ENCODE data around the gene PHACTR3. TPM values are rescaled to one million over a fixed set of nuclear protein-coding genes. Genes with fewer than 3 reads are reported as not detected.

PHACTR3 gene
- total and polyA plus RNA-seq, 2 experiments from 2014 or later = 0.45 to 0.61 TPM

DNA sequence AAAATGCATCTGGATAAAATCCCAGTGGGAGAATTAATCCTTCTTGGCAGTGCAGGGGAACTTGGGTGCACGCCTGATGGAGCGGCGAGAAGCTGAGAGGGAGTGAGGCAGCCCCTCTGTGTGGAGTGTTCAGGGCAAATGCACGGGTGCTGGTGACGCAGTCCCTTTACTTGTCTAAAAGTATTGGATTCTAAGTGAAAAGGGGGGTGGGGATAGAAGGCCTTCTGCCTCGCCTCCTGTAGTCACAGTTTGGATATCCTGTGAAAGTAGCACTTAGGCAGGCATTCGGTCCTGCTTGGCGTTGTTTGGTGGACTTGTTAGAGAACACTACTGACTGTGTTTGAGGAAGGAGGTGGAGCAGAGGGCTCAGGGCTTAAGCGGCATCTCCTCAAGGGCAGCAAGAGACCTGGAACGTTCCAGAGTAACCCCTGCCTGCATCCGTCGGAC, 39.3 kb downstream of the PHACTR3 start:
- H3K36me3 ChIP-seq (ENCODE audit: insufficient read depth) = no peaks in the 10 kb centered on the region
- Mint-ChIP-seq H3K4me3 (no peak overlapping the region), H3K9me3 (peaks cover 34% of the 10 kb centered on the region), H3K4me1 (no peaks in the 10 kb centered on the region), H3K36me3 (ENCODE audit: low read depth) (peaks cover 11% of the 10 kb centered on the region), H3K27ac (no peak overlapping the region), H3K27me3 (ENCODE audit: insufficient read depth, low read depth, poor library complexity) (peaks cover 10% of the 10 kb centered on the region)
- no peak overlapping the region for H2AFZ ChIP-seq
- H3K4me1 ChIP-seq (ENCODE audit: insufficient read depth) = no peaks in the 10 kb centered on the region
- DNase-seq (ENCODE audit: low spot score) = no peak
- H3K27ac ChIP-seq (ENCODE audit: low read depth) = no peak overlapping the region
- TF ChIP-seq CTCF (conservative IDR thresholded peaks at IDR 0.05; ENCODE audit: low read depth in 2 of 2) = no peak
- H3F3A ChIP-seq (replicated peaks; ENCODE audit: low read depth) = no peaks in the 10 kb centered on the region
- H3K4me2 ChIP-seq = no peak overlapping the region
- H3K79me2 ChIP-seq (replicated peaks; ENCODE audit: insufficient read depth) = no peaks in the 10 kb centered on the region
- H3K4me3 ChIP-seq = no peak overlapping the region
- H3K9me2 ChIP-seq (ENCODE audit: insufficient read depth) = no peaks in the 10 kb centered on the region
- peaks cover 8% of the 10 kb centered on the region; the same call in 1 of the 2 replicates for H3K27me3 ChIP-seq (ENCODE audit: insufficient read depth)
- H4K20me1 ChIP-seq (replicated peaks; ENCODE audit: insufficient read depth) = no peaks in the 10 kb centered on the region
- no peak for ATAC-seq

- Histone ChIP-seq H4K20me1 (replicated peaks; ENCODE audit: insufficient read depth) (no peaks in the 10 kb centered on the region), H3K4me2 (no peak overlapping the region), H3K36me3 (ENCODE audit: insufficient read depth) (no peaks in the 10 kb centered on the region), H3F3A (replicated peaks; ENCODE audit: low read depth) (no peaks in the 10 kb centered on the region), H3K79me2 (replicated peaks; ENCODE audit: insufficient read depth) (no peaks in the 10 kb centered on the region), H3K9me2 (ENCODE audit: insufficient read depth) (no peaks in the 10 kb centered on the region), H3K4me1 (ENCODE audit: insufficient read depth) (no peaks in the 10 kb centered on the region), H3K27me3 (ENCODE audit: insufficient read depth) (peaks cover 8% of the 10 kb centered on the region; the same call in 1 of the 2 replicates), H3K4me3 (no peak overlapping the region), H3K27ac (ENCODE audit: low read depth) (no peak overlapping the region), H2AFZ (no peak overlapping the region)
- H3K27me3 Mint-ChIP-seq (ENCODE audit: insufficient read depth, low read depth, poor library complexity) = peaks cover 10% of the 10 kb centered on the region
- ATAC-seq = no peak
- H3K27ac Mint-ChIP-seq = no peak overlapping the region
- H3K4me1 Mint-ChIP-seq = no peaks in the 10 kb centered on the region
- H3K9me3 Mint-ChIP-seq = peaks cover 34% of the 10 kb centered on the region
- TF ChIP-seq EZH2phosphoT487 (IDR thresholded peaks at IDR 0.05; ENCODE audit: unreplicated experiment) (no peak), EZH2 (IDR thresholded peaks at IDR 0.05; ENCODE audit: low read depth, unreplicated experiment) (no peak), CREB1 (CRISPR knock-in tag; IDR thresholded peaks at IDR 0.05; ENCODE audit: low read depth) (no peak)
- TF ChIP-seq, protein P1, sequence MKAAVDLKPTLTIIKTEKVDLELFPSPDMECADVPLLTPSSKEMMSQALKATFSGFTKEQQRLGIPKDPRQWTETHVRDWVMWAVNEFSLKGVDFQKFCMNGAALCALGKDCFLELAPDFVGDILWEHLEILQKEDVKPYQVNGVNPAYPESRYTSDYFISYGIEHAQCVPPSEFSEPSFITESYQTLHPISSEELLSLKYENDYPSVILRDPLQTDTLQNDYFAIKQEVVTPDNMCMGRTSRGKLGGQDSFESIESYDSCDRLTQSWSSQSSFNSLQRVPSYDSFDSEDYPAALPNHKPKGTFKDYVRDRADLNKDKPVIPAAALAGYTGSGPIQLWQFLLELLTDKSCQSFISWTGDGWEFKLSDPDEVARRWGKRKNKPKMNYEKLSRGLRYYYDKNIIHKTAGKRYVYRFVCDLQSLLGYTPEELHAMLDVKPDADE (IDR thresholded peaks at IDR 0.05) = no peak
- H3K36me3 Mint-ChIP-seq (ENCODE audit: low read depth) = peaks cover 11% of the 10 kb centered on the region
- H3K4me3 Mint-ChIP-seq = no peak overlapping the region
- DNase-seq (ENCODE audit: low spot score) = no peak
These were observed 40.1 kb downstream of the PHACTR3 start for GRCh38 chr20:59644371-59644939.

DNA sequence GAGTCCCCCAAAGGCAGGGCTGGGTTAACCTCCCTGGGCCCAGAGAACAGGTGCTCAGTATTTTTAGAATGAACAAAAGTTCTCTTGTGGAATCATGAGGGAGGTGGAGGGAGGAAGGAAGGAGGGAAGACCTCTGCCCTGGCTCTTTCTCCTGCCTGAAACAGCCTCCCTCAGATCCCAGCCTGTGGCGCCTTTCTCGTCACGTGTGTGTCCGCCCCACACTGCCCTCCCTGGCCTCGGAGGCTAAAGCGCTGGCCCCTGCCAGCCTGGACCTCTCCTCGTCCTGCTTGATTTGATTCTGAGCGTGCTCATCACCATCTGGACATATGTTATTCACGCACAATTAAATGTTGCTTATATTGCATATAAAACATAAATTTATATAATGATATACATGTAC, 40.9 kb downstream of the PHACTR3 start:
- H3K27me3 ChIP-seq (ENCODE audit: insufficient read depth) = peaks cover 8% of the 10 kb centered on the region; the same call in 1 of the 2 replicates
- DNase-seq (ENCODE audit: low spot score) (no peak), ATAC-seq (no peak)
- H3K36me3 ChIP-seq (ENCODE audit: insufficient read depth) = no peaks in the 10 kb centered on the region
- H3K9me3 Mint-ChIP-seq = peaks cover 31% of the 10 kb centered on the region
- H3K4me1 Mint-ChIP-seq = no peaks in the 10 kb centered on the region
- H3F3A ChIP-seq (replicated peaks; ENCODE audit: low read depth) = no peaks in the 10 kb centered on the region
- no peaks in the 10 kb centered on the region for H3K4me1 ChIP-seq (ENCODE audit: insufficient read depth)
- no peak overlapping the region for H3K27ac Mint-ChIP-seq
- H3K4me2 ChIP-seq = no peak overlapping the region
- no peaks in the 10 kb centered on the region for H3K79me2 ChIP-seq (replicated peaks; ENCODE audit: insufficient read depth)
- H2AFZ ChIP-seq = no peak overlapping the region
- H3K27ac ChIP-seq (ENCODE audit: low read depth) = no peak overlapping the region
- no peak overlapping the region for H3K4me3 Mint-ChIP-seq
- H3K9me2 ChIP-seq (ENCODE audit: insufficient read depth) = no peaks in the 10 kb centered on the region
- H3K27me3 Mint-ChIP-seq (ENCODE audit: insufficient read depth, low read depth, poor library complexity) = peaks cover 10% of the 10 kb centered on the region
- H3K4me3 ChIP-seq = no peak overlapping the region
- peaks cover 11% of the 10 kb centered on the region for H3K36me3 Mint-ChIP-seq (ENCODE audit: low read depth)
- H4K20me1 ChIP-seq (replicated peaks; ENCODE audit: insufficient read depth) = no peaks in the 10 kb centered on the region
- no peak for TF ChIP-seq ZNF331 (CRISPR knock-in tag; IDR thresholded peaks at IDR 0.05; ENCODE audit: low read depth)
- TF ChIP-seq ZNF114 (CRISPR knock-in tag; IDR thresholded peaks at IDR 0.05) = no peak
- TF ChIP-seq, protein P2, sequence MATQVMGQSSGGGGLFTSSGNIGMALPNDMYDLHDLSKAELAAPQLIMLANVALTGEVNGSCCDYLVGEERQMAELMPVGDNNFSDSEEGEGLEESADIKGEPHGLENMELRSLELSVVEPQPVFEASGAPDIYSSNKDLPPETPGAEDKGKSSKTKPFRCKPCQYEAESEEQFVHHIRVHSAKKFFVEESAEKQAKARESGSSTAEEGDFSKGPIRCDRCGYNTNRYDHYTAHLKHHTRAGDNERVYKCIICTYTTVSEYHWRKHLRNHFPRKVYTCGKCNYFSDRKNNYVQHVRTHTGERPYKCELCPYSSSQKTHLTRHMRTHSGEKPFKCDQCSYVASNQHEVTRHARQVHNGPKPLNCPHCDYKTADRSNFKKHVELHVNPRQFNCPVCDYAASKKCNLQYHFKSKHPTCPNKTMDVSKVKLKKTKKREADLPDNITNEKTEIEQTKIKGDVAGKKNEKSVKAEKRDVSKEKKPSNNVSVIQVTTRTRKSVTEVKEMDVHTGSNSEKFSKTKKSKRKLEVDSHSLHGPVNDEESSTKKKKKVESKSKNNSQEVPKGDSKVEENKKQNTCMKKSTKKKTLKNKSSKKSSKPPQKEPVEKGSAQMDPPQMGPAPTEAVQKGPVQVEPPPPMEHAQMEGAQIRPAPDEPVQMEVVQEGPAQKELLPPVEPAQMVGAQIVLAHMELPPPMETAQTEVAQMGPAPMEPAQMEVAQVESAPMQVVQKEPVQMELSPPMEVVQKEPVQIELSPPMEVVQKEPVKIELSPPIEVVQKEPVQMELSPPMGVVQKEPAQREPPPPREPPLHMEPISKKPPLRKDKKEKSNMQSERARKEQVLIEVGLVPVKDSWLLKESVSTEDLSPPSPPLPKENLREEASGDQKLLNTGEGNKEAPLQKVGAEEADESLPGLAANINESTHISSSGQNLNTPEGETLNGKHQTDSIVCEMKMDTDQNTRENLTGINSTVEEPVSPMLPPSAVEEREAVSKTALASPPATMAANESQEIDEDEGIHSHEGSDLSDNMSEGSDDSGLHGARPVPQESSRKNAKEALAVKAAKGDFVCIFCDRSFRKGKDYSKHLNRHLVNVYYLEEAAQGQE (IDR thresholded peaks at IDR 0.05; ENCODE audit: unreplicated experiment) = no peak
- no peak for TF ChIP-seq NANOG (IDR thresholded peaks at IDR 0.05; ENCODE audit: borderline replicate concordance)
- no peak for TF ChIP-seq EZH2phosphoT487 (IDR thresholded peaks at IDR 0.05; ENCODE audit: unreplicated experiment)
- TF ChIP-seq EZH2 (IDR thresholded peaks at IDR 0.05; ENCODE audit: low read depth, unreplicated experiment) = no peak
